ENCODE results near the gene RAP1A.

The RAP1A gene

DNA sequence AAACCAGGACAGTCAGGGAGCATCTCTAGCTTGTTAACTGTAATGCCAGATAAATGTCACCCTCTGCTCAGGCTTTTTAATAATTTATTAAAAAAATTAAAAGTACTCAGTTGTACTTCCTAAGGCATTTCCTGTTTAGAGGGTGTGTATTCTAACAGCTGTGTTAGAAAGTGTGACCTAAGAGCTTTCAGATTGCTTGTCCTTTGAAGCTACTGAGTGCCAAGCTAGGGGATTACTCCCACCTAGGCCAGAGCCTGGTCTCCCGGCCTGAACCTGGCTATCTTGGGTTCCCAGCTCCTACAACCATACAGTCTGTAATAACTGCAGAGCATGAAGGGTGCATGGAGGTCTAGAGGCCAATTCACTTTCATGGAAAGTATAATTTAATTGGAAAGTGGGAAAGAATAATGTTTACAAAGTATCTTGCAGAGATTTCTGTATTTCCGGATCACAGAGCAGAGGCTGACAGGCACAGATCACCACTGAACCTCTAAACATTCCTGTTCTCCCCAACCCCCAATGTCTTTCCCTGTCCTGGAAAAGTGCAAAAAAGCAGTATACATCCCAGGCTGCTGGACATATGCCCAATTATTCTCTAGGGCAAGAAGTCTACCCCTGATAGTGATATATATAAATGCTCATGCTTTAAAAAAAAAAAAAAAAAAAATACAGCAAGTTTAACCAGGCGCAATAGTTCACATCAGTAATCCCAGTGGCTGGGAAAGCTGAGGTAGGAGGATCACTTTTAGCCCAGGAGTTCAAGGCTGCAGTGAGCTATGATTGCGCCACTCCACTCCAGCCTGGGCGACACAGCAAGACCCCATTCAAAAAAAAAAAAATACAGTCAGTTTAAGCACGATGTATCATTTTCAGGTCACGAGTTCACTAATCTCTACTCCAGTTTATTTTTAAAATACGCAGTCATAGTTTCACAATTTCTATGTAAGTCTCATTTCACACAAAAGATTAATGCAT lies 36.7 kb upstream of the RAP1A start:
- TF ChIP-seq, protein P1, sequence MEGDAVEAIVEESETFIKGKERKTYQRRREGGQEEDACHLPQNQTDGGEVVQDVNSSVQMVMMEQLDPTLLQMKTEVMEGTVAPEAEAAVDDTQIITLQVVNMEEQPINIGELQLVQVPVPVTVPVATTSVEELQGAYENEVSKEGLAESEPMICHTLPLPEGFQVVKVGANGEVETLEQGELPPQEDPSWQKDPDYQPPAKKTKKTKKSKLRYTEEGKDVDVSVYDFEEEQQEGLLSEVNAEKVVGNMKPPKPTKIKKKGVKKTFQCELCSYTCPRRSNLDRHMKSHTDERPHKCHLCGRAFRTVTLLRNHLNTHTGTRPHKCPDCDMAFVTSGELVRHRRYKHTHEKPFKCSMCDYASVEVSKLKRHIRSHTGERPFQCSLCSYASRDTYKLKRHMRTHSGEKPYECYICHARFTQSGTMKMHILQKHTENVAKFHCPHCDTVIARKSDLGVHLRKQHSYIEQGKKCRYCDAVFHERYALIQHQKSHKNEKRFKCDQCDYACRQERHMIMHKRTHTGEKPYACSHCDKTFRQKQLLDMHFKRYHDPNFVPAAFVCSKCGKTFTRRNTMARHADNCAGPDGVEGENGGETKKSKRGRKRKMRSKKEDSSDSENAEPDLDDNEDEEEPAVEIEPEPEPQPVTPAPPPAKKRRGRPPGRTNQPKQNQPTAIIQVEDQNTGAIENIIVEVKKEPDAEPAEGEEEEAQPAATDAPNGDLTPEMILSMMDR (conservative IDR thresholded peaks at IDR 0.05; ENCODE audit: low read length), result no peak
- no peak for TF ChIP-seq EZH2phosphoT487 (IDR thresholded peaks at IDR 0.05; ENCODE audit: borderline replicate concordance)
- Histone ChIP-seq H3K27me3 (ENCODE audit: insufficient read depth, low read length, poor library complexity, severe bottlenecking) (no peaks in the 10 kb centered on the region), H3K9me3 (ENCODE audit: insufficient read depth, low read depth, low read length) (no peaks in the 10 kb centered on the region), H3K4me3 (ENCODE audit: low read length, poor library complexity, severe bottlenecking) (no peak overlapping the region), H3K4me2 (ENCODE audit: low read depth, low read length, poor library complexity, severe bottlenecking) (no peak overlapping the region), H4K20me1 (ENCODE audit: insufficient read depth, low read length, poor library complexity, severe bottlenecking) (no peaks in the 10 kb centered on the region), H3K9me2 (replicated peaks; ENCODE audit: low read depth, low read length) (no peaks in the 10 kb centered on the region), H3K36me3 (ENCODE audit: insufficient read depth, low read length) (no peaks in the 10 kb centered on the region), H2AFZ (ENCODE audit: low read length) (no peak overlapping the region), H3K79me2 (ENCODE audit: insufficient read depth, low read length) (no peaks in the 10 kb centered on the region), H3K4me1 (ENCODE audit: insufficient read depth, low read length, poor library complexity, severe bottlenecking) (peaks cover 5% of the 10 kb centered on the region), H3K9ac (ENCODE audit: low read depth, low read length, poor library complexity, severe bottlenecking) (no peak overlapping the region), H3F3A (ENCODE audit: low read depth) (no peaks in the 10 kb centered on the region)

- Histone ChIP-seq H3K4me1 (ENCODE audit: insufficient read depth, low read length, poor library complexity, severe bottlenecking) (peaks cover 12% of the 10 kb centered on the region), H3K79me2 (ENCODE audit: insufficient read depth, low read length) (no peaks in the 10 kb centered on the region), H3K9me2 (replicated peaks; ENCODE audit: low read depth, low read length) (no peaks in the 10 kb centered on the region), H3F3A (ENCODE audit: low read depth) (no peaks in the 10 kb centered on the region), H3K9me3 (ENCODE audit: insufficient read depth, low read depth, low read length) (no peaks in the 10 kb centered on the region), H3K4me3 (ENCODE audit: low read length, poor library complexity, severe bottlenecking) (no peak overlapping the region), H3K27me3 (ENCODE audit: insufficient read depth, low read length, poor library complexity, severe bottlenecking) (no peaks in the 10 kb centered on the region), H3K9ac (ENCODE audit: low read depth, low read length, poor library complexity, severe bottlenecking) (no peak overlapping the region), H3K36me3 (ENCODE audit: insufficient read depth, low read length) (no peaks in the 10 kb centered on the region), H3K4me2 (ENCODE audit: low read depth, low read length, poor library complexity, severe bottlenecking) (no peak overlapping the region), H4K20me1 (ENCODE audit: insufficient read depth, low read length, poor library complexity, severe bottlenecking) (no peaks in the 10 kb centered on the region), H2AFZ (ENCODE audit: low read length) (no peak overlapping the region)
- TF ChIP-seq EZH2phosphoT487 (IDR thresholded peaks at IDR 0.05; ENCODE audit: borderline replicate concordance), result no peak
- TF ChIP-seq, protein P1 (conservative IDR thresholded peaks at IDR 0.05; ENCODE audit: low read length), result no peak
Measured at GRCh38 chr1:111585447-111586086, 34.0 kb upstream of the RAP1A start.

DNA sequence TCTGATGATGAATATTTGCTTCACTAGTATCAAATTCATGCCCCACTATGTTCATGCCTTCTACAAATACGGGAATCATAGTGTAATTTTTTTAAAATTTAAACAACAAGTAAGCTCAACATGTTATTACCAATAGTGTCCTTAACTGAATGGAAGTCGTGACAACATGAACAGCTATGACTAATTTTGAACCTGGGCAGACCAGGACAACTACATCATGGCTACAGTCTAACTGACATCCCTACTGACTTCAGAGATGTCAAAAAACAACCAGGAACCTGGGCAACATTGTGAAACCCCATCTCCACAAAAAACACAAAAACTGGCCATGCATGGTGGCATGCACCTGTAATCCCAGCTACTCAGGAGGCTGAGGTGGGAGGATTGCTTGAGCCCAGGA lies 33.5 kb upstream of the RAP1A start:
- H2AFZ ChIP-seq (ENCODE audit: low read length), result no peak overlapping the region
- H3F3A ChIP-seq (ENCODE audit: low read depth), result no peaks in the 10 kb centered on the region
- no peak overlapping the region for H3K4me2 ChIP-seq (ENCODE audit: low read depth, low read length, poor library complexity, severe bottlenecking)
- no peaks in the 10 kb centered on the region for H3K9me3 ChIP-seq (ENCODE audit: insufficient read depth, low read depth, low read length)
- H3K27me3 ChIP-seq (ENCODE audit: insufficient read depth, low read length, poor library complexity, severe bottlenecking), result no peaks in the 10 kb centered on the region
- H3K4me3 ChIP-seq (ENCODE audit: low read length, poor library complexity, severe bottlenecking), result no peak overlapping the region
- H3K4me1 ChIP-seq (ENCODE audit: insufficient read depth, low read length, poor library complexity, severe bottlenecking), result peaks cover 12% of the 10 kb centered on the region
- H3K9ac ChIP-seq (ENCODE audit: low read depth, low read length, poor library complexity, severe bottlenecking), result no peak overlapping the region
- H4K20me1 ChIP-seq (ENCODE audit: insufficient read depth, low read length, poor library complexity, severe bottlenecking), result no peaks in the 10 kb centered on the region
- H3K36me3 ChIP-seq (ENCODE audit: insufficient read depth, low read length), result no peaks in the 10 kb centered on the region
- no peaks in the 10 kb centered on the region for H3K79me2 ChIP-seq (ENCODE audit: insufficient read depth, low read length)
- no peaks in the 10 kb centered on the region for H3K9me2 ChIP-seq (replicated peaks; ENCODE audit: low read depth, low read length)
- TF ChIP-seq EZH2phosphoT487 (IDR thresholded peaks at IDR 0.05; ENCODE audit: borderline replicate concordance), result no peak
- TF ChIP-seq, protein P1 (conservative IDR thresholded peaks at IDR 0.05; ENCODE audit: low read length), result no peak
